GM19452 (cell line): Measurements from ENCODE around the gene MMAA.
"Not testable (repeated sequence)": the region's sequence is repeated elsewhere in the genome, so short reads cannot be mapped to it uniquely, and the experiment has no call there.

Source experiments
- ATAC-seq: cut with Tn5 transposase; IDR thresholded peaks from one replicate; pipeline ENCODE4 v1.9.1; 2021; ENCODE audit not compliant: unreplicated experiment

Gene MMAA

DNA sequence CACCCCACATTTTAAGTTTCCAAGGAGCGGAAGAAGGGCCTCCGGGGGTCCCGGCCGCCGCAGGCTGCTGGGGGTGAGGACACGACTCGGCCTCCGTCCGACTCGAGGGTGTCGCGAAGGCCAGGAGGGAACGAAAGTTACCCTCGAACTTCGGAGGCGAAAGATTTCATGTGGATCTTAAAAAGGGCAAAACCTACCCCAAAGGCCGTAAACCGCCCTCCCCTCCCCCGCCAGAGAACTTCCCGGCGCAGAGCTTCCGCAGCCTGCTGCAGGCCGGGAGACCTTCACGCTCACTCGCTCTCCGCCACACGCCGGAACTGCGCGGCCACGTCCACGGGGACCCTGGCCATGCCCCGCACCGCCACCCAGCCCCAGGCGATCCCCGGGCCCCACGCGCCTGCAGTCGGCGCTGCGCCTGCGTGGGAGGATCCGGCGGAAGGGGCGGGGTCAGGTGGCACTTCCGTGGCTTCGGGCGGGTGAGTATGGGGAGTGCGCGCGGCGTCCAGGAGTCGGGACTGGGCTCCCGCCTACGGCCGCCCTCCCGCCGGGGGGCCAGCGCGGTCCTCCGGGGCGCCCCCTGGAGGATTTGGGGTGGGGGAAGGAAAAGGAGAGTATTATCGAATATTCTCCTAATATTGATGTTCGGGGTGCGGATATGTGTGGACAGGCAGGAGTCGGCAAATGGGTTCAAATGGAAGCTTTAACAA lies at the start of gene MMAA:
Gene MMAA, plus strand, starts transcription at position 454 of the 707 bp plus-strand sequence. CDS start 19,755 bp downstream, outside the sequence.
- ATAC-seq: peak; percentile 81

DNA sequence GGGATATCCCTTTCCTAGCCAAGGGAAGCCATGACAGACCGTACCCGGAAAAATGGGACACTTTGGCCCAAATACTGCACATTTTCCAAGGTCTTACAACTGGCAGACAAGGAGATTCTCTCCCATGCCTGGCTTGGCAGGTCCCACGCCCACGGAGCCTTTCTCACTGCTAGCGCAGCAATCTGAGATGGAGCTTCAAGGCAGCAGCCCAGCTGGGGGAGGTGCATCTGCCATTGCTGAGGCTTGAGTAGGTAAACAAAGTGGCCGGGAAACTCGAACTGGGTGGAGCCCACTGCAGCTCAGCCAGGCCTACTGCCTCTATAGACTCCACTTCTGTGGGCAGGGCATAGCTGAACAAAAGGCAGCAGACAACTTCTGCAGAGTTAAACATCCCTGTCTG lies 44.6 kb upstream of the MMAA start:
- ATAC-seq: not testable (repeated sequence)

DNA sequence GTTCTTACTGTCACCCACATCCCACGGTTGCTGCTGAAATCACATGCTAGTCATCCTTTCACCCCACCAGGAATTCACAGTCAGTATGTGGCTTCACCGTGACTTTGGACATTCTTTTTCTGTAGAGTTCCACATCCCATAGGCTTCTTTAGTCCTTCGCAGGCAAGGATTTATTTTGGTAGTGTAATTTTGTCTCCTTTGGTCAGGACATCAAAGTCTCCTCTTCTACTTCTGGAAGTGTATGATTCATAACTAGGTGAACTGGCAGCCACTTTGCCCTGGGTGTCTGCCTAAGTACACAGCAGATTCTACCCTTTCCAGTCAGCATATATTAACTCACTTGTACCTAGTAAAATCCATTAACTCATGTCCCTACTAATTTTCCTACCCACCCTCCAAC lies 38.3 kb upstream of the MMAA start:
- no peak for ATAC-seq

DNA sequence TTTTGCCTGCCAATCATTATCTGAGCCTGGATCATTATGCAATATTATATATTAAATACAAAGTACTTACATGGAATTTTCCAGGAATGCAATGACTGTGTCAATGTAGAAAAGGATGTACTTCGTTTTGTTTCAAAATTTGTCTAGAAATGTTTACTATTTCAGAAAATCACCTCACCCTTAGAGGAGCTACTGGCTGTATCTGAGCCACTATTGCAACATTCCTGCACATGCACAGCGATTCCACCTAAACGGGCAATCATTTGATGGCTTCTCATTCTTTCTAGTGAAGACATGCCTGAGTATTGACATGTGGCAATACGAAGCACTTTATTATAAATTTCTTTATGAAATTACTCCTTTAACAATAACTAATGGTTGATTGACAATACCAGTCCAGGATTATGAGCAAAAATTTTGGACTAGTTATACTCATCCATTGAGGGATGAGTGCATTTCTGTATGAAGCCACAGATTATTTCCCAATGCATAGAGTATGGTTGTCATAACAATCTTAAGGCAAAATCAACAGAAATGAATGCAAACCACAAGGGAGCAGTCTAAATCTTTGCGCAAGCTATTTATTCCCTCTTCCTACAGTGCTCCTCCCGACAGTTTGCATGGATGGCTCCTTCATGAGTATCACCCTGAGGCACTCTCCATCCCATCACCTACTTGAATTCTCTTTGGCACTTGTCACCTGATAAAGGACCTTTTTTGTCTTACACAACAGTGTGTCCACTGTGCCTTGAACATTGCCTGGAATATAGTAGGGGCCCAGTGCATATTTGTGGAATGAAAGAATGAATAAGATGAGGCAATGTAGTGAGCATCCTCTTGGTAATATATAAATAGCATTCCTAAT lies 35.8 kb upstream of the MMAA start:
- ATAC-seq: no peak

DNA sequence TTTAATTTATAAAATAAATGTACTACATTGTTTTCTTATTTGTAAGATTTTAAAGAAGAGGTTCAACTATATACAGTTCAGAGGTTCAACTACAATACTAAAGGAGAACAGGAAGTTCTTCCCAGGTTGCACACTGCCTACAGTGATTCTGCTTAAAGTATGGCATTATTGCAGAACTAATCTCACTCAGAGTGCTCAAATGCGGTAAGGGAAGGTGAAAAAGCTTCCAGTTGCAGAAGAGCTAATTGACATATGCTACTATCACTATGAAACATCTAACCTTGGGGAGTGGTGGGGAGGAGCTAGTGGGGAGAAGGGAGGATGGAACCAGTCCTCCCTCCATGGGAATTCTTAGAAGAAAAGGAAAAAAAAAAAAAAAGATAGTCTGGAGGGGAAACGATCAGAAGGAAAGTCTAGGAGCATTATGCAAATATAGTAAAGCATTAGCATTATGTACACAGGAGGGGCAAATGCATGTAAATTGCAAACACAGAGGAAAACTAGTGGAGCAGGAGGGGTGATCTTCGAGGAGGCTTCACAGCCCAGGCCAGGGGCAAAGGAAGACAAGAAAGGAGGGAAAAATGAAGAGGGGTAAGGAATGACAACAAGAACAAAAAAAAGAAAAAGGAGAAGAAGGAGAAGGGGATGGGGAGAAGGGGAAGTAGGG lies 32.0 kb upstream of the MMAA start:
- no peak for ATAC-seq

DNA sequence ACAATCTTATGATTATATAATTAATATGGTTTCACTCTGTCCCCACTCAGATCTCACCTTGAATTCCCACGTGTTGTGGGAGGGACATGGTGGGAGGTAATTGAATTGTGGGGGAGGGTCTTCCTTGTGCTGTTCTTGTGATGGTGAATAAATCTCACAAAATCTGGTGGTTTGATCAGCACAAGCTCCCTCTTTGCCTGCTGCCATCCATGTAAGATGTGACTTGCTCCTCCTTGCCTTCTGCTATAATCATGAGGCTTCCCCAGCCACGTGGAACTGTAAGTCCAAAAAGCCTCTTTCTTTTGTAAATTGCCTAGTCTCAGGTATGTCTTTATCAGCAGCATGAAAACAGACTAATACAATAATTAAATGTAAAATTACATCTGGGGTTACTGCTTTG lies 29.8 kb upstream of the MMAA start:
- not testable (repeated sequence) for ATAC-seq

DNA sequence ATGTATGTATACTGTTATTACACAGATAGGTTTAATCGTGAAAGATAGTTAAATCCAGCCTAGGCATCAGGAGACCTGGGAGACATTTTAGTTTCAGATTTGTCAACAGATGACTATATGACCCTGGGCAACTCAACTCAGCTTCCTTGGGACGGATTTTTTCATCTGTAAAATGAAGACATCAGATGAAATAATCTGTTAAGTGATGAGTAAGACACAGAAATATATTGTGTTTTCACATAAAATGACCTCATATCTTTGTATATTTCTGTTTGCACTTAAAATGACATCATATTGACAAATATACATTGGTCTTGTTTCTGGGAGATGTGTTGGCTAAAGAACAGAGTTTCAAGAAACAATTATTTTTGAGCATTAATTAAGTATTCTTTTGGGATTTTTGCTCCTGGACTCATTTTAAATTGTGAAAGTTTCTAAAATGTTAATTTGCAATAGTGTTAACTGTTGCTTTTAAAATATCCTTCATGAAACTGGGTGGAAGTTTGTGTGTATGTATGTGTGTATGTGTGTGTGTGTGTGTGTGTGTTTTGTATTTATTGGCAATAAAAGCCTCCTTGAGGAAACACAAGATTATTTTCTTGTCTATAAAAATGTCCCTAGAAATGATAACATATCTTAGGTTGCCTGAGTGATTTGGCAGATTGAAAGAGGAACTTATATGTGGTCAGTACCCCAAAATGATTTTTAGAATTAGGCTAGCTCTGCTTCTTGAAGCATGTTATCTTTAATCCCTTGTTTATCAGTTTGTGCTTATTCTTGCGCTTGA lies 29.1 kb upstream of the MMAA start:
- ATAC-seq: no peak

DNA sequence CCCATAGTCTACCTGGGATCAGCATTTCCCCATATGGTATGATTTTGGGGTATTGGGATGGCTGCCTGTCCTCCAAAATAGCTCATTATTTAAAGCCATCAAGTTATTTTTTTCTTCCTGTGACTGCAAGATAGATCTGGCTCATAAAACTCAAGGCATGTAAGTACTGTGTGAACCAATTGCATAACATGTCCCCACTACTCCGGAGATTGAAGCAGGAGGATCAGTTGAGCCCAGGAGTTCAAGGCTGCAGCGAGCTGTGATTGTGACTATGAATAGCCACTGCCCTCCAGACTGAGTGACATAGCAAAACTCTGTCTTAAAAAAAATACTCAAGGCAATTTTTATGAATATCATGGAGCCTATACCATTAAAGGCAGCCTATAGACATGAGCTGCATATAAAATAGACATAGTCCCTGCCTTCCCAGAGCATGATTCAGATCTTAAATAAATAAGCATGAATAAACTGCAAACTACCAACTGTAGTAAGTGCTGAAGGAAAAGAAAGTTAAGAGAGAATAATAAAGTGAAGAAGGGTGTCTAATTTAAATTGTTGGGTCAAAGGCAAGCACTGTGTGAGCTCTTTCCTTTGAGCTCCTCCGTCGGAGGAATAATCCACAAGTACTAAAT lies 16.9 kb upstream of the MMAA start:
- ATAC-seq: no peak

DNA sequence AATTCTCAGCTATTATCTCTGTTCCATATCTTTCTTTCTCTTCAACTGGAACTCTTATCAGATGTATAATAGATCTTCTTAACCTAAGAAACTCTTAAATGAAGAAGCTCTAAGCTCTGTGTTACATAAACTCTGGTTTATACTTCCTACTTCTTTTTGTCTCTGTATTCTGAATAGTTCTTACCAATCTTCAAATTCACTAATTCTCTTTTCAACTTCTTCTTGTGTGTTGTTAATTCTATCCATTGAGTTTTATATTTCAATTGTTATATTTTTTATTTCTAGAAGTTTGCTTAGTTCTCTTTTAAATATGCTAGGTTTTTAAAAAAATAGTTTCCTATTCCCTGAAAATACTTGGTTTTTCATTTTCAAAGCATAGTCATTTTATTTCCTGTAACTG lies 13.2 kb upstream of the MMAA start:
- ATAC-seq: no peak

DNA sequence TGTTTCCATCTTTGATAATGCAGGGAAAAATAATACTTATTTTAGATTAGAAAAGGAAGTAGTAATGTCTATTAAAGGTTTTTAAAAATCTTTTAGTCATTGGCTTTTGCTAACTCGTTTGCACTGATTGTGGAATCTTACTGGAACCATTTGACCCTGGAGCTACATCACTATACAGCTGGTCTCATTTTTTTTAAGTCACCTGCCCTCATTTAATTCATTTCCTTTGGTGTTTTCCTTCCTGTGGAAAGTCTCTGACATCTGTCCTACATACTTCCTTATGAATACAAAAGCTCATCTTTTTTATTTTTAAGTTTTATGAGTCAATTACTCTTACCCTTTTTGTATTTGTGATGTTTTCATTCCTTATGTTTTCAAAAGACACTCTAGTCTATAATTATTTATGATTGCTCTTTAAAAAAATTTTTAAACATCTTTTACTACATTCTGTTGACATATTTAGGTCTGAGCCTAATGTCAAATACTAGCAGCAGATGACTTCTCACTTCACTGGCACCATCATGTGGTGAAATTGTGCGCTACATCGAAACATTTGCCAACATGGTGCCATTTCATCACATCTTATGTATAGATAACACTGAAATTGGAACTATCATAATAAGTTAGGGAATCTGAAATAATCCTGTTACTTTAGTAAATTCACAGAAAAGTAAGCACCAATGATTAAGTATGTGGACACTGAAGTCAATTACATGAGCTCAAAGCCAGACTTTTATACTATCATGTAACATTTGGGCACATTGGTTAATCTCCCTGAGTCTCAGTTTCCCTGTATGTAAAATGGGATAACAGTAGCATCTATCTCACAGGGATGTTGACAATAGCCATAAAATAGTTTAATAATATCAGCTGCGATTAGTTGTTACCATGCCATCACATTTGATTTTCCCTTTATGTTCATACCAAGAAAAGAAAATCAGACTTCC lies 9.4 kb upstream of the MMAA start:
- peak; percentile 54 for ATAC-seq

DNA sequence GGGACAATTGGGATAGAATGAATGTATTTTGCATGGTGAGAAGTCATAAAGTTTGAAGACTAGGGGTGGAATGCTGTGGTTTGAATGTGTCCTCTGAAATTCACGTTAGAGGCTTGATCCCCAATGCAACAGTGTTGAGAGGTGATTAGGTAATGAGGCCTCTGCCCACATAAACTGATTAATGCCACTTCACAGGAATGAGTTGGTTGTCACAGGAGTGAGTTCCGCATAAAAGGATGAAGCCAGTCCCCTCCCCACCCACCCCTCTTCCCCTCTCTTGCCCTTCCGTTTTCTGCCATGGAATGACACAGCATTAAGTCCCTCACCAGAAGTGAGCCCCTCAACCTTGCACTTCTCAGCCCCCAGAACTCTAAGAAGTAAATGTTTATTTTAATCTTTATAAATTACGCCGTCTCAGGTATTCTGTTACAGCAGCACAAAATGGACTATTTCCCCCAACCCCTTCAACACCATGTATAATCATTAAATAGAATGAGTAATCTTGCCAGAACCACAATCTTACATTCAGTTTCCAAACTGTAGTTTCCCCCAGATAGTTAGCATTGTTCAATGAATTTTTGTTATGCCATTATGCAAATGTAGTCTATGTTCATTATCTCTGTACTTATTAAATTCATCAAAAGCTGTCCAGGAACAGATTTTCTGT lies 5.5 kb upstream of the MMAA start:
- ATAC-seq: peak; percentile 72

DNA sequence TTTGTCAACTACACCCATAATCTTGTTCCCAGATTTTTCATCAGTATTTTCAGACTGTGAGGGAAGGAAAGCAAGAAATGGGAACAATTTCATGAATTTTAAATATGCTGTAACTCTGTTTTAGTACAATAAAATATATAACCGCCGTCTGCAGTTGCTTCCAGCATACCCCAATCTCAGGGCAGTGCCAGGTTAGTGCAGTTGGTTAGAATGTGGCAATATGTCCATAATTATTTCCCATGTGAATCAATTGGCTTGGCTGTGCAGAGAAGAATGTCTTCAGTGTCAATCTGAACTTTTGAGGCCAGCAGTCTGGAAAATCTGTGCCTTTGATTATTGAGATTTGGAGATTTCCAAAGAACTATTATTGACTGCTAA lies 5.0 kb upstream of the MMAA start:
- no peak for ATAC-seq

DNA sequence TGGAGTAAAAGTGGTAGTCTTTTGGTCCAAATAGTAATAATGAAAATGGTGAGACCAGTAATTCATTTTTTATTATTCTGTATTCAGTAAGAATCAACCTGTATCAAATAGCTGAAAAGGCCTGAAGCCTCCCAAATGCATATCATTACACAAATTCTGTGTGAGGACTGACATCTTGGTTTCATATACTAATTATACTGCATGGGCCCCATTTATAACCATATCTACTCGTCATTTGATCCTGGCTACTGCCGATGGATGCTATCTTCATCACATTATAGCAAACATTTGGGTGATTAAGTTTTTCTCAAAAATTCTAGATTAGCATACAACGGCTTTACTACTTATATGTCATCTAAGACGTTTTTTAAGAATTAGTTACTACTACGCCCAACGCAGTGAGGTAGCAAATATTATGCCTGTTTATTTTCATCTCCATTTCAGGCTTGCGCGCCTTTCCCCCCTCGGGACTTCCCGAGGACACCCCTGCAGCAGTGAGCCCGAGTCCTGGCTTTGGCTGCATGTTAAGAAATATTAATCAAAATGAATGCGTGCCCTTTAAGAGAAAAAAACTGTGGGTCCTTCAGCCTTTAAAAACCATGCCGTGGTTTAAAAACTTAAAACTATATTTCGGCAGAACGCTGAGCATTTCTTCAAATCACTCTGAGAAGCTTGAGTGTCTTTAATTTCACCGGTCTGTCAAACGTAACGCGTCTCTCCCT lies 814 bp upstream of the MMAA start:
- no peak for ATAC-seq

DNA sequence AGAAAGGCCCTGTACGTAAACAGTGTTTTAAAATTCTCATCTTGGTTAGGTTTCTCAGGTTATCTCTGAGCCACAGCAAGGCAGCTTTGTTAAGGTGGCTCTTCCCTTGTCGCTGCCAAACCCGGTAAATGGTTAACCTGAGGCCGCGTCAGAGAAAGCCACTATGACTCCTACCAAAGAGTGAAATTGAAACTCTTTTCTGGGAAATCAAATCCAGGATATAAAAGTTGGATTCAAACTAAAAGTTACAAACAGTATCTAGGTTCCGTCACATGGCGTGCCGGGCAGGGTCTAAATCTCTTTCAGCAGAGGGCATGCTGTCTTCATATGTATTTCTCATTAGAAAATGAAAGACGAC lies 433 bp downstream of the MMAA start:
- ATAC-seq: peak; percentile 52

DNA sequence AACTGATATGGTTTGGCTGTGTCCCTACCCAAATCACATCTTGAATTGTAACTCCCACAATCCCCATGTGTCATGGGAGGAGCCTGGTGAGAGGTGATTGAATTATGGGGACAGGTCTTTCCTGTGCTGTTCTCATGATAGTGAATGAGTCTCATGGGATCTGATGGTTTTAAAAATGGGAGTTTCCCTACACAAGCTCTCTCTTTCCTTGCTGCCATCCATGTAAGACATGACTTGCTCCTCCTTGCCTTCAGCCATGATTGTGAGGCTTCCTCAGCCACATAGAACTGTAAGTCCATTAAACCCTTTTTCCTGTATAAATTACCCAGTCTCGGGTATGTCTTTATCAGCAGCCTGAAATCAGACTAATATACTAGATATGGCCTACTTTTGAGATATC lies 2.9 kb downstream of the MMAA start:
- ATAC-seq: not testable (repeated sequence)

DNA sequence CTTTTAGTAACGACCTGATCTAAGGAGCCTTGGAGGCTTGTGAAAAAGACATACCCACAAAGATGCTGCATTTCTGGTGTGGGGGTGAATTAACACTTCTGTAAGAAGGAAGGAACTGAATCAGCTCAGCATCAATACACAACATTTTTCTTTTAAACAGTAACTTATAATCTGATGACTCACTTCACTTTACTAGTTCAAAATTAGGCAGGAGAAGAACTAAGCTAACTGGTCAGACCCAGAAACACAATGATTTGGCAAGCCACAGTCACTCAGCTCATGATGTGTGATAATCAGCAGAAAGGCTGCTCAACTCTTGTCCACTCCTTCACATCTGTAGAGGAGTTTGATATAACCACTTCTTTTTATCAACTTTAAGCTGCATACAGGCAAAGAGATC lies 4.6 kb downstream of the MMAA start:
- ATAC-seq: peak; percentile 43

DNA sequence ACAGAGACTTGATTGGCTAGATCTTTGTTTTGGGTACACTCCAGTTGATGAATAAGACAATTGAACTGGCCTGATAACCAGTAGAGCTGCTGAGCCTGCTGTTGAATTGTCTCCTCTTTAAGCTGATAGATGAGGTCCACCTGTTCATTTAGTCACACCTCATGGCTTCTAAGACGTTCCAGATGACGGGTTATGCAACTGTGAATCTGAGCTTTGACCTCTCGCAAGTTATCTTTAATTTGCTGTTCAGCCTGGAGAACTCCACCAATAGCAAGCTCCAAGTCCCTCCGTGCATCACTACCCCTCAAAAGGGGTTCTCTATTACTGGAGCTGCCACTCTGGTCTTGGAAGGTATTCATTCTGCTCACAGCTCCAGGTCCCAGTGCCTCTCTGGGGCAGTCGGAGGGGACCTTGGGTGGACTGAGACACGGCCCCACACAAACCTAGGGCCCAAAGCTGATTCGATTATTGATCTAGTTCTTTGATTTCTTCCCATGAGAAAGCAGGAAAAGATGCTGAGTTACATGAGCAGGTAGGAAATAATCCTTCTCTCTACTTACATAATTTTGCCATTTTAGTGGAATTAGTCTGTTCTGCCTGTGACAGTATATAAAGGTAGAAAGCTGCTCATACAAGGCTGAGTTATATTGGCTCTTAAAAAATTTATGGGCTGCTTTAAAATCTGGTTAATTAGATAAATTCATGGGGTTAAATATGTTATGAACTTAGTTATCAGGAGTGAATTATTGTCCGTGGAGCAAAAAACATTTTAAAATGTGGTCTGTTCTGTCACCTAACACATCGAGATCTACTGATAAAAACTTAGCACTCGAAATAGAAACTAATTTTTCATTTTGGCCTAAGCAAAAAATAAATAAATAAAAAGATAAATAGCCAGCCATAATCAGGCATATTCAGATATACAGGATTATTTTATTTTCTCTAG lies 6.8 kb downstream of the MMAA start:
- ATAC-seq: no peak
